RWPE1 (cell line): ENCODE results near the gene EXTL2.

Experiments used
- CTCF ChIA-PET: fragments of 350-600 bp; sonication (Branson Sonifier 250); formaldehyde crosslinking; extraction: SDS; loops from one replicate; lab custom pipeline; 2021; lab: Yijun Ruan, JAX
- POLR2A ChIA-PET: fragments of 400-600 bp; formaldehyde crosslinking; extraction: SDS; loops from one replicate; lab custom pipeline; 2020; ENCODE audit warnings: antibody characterized with exemption; ENCODE audit not compliant: low non-redundant PET; lab: Yijun Ruan, JAX
- DNase-seq: peaks from one replicate; pipeline ENCODE4 v3.0.0; 2012; ENCODE audit warnings: low spot score
- H3K27ac ChIP-seq: fragments of 450-650 bp; 2 replicates; pipeline ENCODE4 v1.5.1; 2017
- CTCF ChIP-seq: fragments of 450-650 bp; conservative IDR thresholded peaks from 2 replicates; pipeline ENCODE4 v1.5.1; 2017; ENCODE audit warnings: low read depth, mild to moderate bottlenecking

The EXTL2 gene, protein sequence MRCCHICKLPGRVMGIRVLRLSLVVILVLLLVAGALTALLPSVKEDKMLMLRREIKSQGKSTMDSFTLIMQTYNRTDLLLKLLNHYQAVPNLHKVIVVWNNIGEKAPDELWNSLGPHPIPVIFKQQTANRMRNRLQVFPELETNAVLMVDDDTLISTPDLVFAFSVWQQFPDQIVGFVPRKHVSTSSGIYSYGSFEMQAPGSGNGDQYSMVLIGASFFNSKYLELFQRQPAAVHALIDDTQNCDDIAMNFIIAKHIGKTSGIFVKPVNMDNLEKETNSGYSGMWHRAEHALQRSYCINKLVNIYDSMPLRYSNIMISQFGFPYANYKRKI

GRCh38 chr1:100894603-100895539 lies at the start of gene EXTL2:
Gene EXTL2 (minus strand): TSS chr1:100894842. CDS start chr1:100888757, 6,085 bp downstream.
- POLR2A ChIA-PET = interaction anchor here (0.6 to 1.1 kb wide), 3 partner anchors 11 to 1045 kb away, joined by 3 read pairs; partner anchors contain the start of gene AGL
- no peak for TF ChIP-seq CTCF
- DNase-seq = peak; percentile 72
- CTCF ChIA-PET = interaction anchor here (0.5 kb wide), 1 partner anchor 10 kb away, joined by 4 read pairs; no protein-coding TSS in a partner anchor
- H3K27ac ChIP-seq = peak within 1 kb of the TSS; percentile 93

DNA sequence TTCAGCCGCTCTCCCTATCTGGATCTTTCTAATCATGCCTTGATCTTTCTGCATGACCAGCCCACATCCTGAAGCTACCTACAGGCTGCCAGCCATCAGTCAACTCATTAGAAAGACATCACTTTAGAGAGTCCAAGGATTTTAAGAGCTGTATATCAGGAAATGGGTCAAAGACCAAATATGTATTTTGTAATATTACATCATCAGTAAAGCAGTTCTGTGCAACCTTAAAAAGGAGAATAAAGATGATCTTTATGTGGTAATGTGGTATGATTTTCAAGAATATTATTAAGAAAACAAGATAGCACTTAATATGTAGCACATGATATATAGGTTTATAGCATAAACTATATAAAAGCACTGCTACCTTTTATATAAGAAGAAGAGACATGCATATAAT lies 48.9 kb upstream of the EXTL2 start:
- DNase-seq = no peak
- no peak overlapping the region for H3K27ac ChIP-seq
- TF ChIP-seq CTCF = no peak
- CTCF ChIA-PET = interaction anchor here (0.6 kb wide), 1 partner anchor 251 kb away, joined by 3 read pairs; no protein-coding TSS in a partner anchor
- POLR2A ChIA-PET = no interaction called here

GRCh38 chr1:100942304-100943046 lies 47.8 kb upstream of the EXTL2 start:
- DNase-seq = no peak
- CTCF ChIA-PET = interaction anchor here (0.6 kb wide), 1 partner anchor 812 kb away, joined by 4 read pairs; no protein-coding TSS in a partner anchor
- POLR2A ChIA-PET = no interaction called here
- no peak for TF ChIP-seq CTCF
- no peak overlapping the region for H3K27ac ChIP-seq

GRCh38 chr1:100941580-100942216 lies 47.1 kb upstream of the EXTL2 start:
- CTCF ChIA-PET = interaction anchor here (0.6 kb wide), 2 partner anchors 367 to 811 kb away, joined by 4 read pairs; no protein-coding TSS in a partner anchor

GRCh38 chr1:100941098-100941527 lies 46.5 kb upstream of the EXTL2 start:
- POLR2A ChIA-PET = no interaction called here
- TF ChIP-seq CTCF = no peak
- DNase-seq = no peak
- CTCF ChIA-PET = interaction anchor here (0.6 kb wide), 1 partner anchor 368 kb away, joined by 4 read pairs; no protein-coding TSS in a partner anchor
- no peak overlapping the region for H3K27ac ChIP-seq

More at GRCh38 chr1:100941580-100942216, 47.1 kb upstream of the EXTL2 start:
- no peak overlapping the region for H3K27ac ChIP-seq
- DNase-seq = no peak
- no peak for TF ChIP-seq CTCF
- POLR2A ChIA-PET = no interaction called here
